Stimulated activated CD8-positive, alpha-beta memory T cell treated with anti-CD3 and anti-CD28 coated beads, Interleukin-15, amount 100 ng/mL, for 24 hours (primary cell): ENCODE data around the gene C16orf96.

ENCODE experiments used
- DNase-seq: peaks from one replicate; pipeline ENCODE4 v3.0.0-alpha.2; 2020; ENCODE audit warnings: low read depth

C16orf96 gene

GRCh38 chr16:4601036-4601863, 45.1 kb downstream of the C16orf96 start:
- no peak for DNase-seq

- DNase-seq = no peak
Measured at GRCh38 chr16:4601864-4602186, 45.7 kb downstream of the C16orf96 start.

- DNase-seq = no peak
Measured at GRCh38 chr16:4602331-4602730, 46.2 kb downstream of the C16orf96 start.

GRCh38 chr16:4603624-4604170, 47.6 kb downstream of the C16orf96 start:
- no peak for DNase-seq

- DNase-seq = no peak
Measured at GRCh38 chr16:4604401-4604800, 48.3 kb downstream of the C16orf96 start.

GRCh38 chr16:4606354-4606753, 50.2 kb downstream of the C16orf96 start:
- no peak for DNase-seq

GRCh38 chr16:4607841-4608703, 51.9 kb downstream of the C16orf96 start:
- no peak for DNase-seq

GRCh38 chr16:4608704-4608980, 52.5 kb downstream of the C16orf96 start:
- DNase-seq = no peak

GRCh38 chr16:4609200-4610010, 53.3 kb downstream of the C16orf96 start:
- DNase-seq = no peak

- no peak for DNase-seq
Measured at GRCh38 chr16:4610011-4611005, 54.2 kb downstream of the C16orf96 start.

GRCh38 chr16:4611337-4612021, 55.3 kb downstream of the C16orf96 start:
- no peak for DNase-seq

GRCh38 chr16:4612474-4612931, 56.4 kb downstream of the C16orf96 start:
- no peak for DNase-seq

GRCh38 chr16:4612977-4613635, 57.0 kb downstream of the C16orf96 start:
- DNase-seq = no peak

GRCh38 chr16:4613636-4614570, 57.8 kb downstream of the C16orf96 start:
- DNase-seq = peak; percentile 25

GRCh38 chr16:4614571-4615383, 58.6 kb downstream of the C16orf96 start, which contains the start of gene UBALD1:
Gene UBALD1, minus strand, starts transcription at chr16:4614888. Its CDS starts 91 bp downstream, at chr16:4614797.
- peak; percentile 54 for DNase-seq

- DNase-seq = no peak
Measured at GRCh38 chr16:4615384-4616046, 59.4 kb downstream of the C16orf96 start.
